NCI-H1694 (cell line): ENCODE measurements around the gene FGD4.

Experiments
- DNase-seq: peaks from one replicate; lab custom pipeline; 2025; lab: John Stamatoyannopoulos, UW

FGD4 gene

GRCh38 chr12:32681272-32681671 is 281.9 kb downstream of the FGD4 start:
- DNase-seq = no peak

DNA sequence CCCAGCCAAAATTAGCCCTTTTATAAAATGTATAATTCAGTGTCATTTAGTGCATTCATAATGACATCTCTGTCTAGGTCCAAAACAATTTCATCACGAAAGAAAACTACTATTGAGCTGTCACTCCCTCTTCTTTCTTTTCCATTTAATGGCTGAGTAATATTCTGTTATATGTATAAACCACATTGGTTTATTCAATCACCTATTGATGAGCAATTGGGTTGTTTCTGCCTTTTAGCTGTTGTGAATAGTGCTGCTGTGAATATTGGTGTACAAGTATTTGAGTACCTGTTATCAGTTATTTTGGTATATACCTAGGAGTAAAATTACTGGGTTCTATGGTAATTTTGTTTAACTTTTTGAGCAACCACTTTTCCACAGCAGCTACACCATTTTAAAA is 287.0 kb downstream of the FGD4 start:
- no peak for DNase-seq

GRCh38 chr12:32688786-32689185 is 289.4 kb downstream of the FGD4 start:
- no peak for DNase-seq

GRCh38 chr12:32690927-32691326 is 291.6 kb downstream of the FGD4 start:
- no peak for DNase-seq

DNA sequence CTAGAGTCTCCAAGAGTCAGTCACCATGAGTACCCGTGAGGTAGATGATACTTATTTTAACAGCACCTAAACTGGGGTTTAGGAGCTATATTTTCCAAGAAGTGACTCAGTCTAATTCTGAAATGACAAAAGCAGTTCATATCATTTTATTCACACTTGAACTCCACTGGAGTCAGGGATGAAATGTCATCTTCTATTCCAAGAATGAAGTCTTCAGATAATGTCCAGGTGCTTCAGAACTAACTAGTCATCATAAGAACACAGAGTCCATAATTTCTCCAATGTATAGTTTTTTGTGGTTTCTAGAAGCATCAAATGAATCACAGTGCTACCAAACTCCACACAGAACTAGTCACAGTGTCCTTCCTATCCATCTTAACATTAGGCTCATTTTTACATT is 293.0 kb downstream of the FGD4 start:
- no peak for DNase-seq

- no peak for DNase-seq
Measured at GRCh38 chr12:32693036-32693435, 293.7 kb downstream of the FGD4 start.
